ENCODE measurements around the gene ZFY.
A peak's percentile ranks its signal among the peaks of the same experiment; 100 is the strongest.

Gene ZFY

GRCh38 chrY:2934861-2935715, at the start of gene ZFY:
Gene ZFY, plus strand, starts transcription at chrY:2935381. Its CDS starts 18,556 bp downstream, at chrY:2953937.
- H3K4me3 ChIP-seq (ENCODE audit: low read depth, low read length) = peak within 1 kb of the TSS; percentile 64
- DNase-seq (ENCODE audit: low read depth) = peak; percentile 16

- DNase-seq (ENCODE audit: low read depth) = no peak
- H3K4me3 ChIP-seq (ENCODE audit: low read depth, low read length) = no peak overlapping the region
These were observed 49.3 kb upstream of the ZFY start for GRCh38 chrY:2885880-2886279.

- no peak for DNase-seq (ENCODE audit: low read depth)
- no peak overlapping the region for H3K4me3 ChIP-seq (ENCODE audit: low read depth, low read length)
These were observed 47.8 kb upstream of the ZFY start for GRCh38 chrY:2887386-2887785.

- H3K4me3 ChIP-seq (ENCODE audit: low read depth, low read length) = no peak overlapping the region
- no peak for DNase-seq (ENCODE audit: low read depth)
These were observed 47.2 kb upstream of the ZFY start for GRCh38 chrY:2887955-2888354.

GRCh38 chrY:2893471-2893870, 41.7 kb upstream of the ZFY start:
- no peak for DNase-seq (ENCODE audit: low read depth)
- no peak overlapping the region for H3K4me3 ChIP-seq (ENCODE audit: low read depth, low read length)

- DNase-seq (ENCODE audit: low read depth) = no peak
These were observed 39.1 kb upstream of the ZFY start for GRCh38 chrY:2896050-2896449.

GRCh38 chrY:2907356-2907755, 27.8 kb upstream of the ZFY start:
- no peak for DNase-seq (ENCODE audit: low read depth)

More at GRCh38 chrY:2896050-2896449, 39.1 kb upstream of the ZFY start:
- no peak overlapping the region for H3K4me3 ChIP-seq (ENCODE audit: low read depth, low read length)

GRCh38 chrY:2913066-2913815, 21.9 kb upstream of the ZFY start:
- peak; percentile 12 for DNase-seq (ENCODE audit: low read depth)
- no peak overlapping the region for H3K4me3 ChIP-seq (ENCODE audit: low read depth, low read length)

More at GRCh38 chrY:2907356-2907755, 27.8 kb upstream of the ZFY start:
- no peak overlapping the region for H3K4me3 ChIP-seq (ENCODE audit: low read depth, low read length)

GRCh38 chrY:2934078-2934477, 1.1 kb upstream of the ZFY start:
- no peak for DNase-seq (ENCODE audit: low read depth)
- peak overlapping the region; percentile 64 for H3K4me3 ChIP-seq (ENCODE audit: low read depth, low read length)

- peak; percentile 67 for DNase-seq (ENCODE audit: low read depth)
- H3K4me3 ChIP-seq (ENCODE audit: low read depth, low read length) = peak overlapping the region; percentile 64
These were observed 695 bp downstream of the ZFY start for GRCh38 chrY:2935716-2936435.

GRCh38 chrY:2936436-2936750, 1.2 kb downstream of the ZFY start:
- peak overlapping the region; percentile 64 for H3K4me3 ChIP-seq (ENCODE audit: low read depth, low read length)
- DNase-seq (ENCODE audit: low read depth) = no peak

GRCh38 chrY:2937149-2937548, 2.0 kb downstream of the ZFY start:
- H3K4me3 ChIP-seq (ENCODE audit: low read depth, low read length) = peak overlapping the region; percentile 64
- no peak for DNase-seq (ENCODE audit: low read depth)

GRCh38 chrY:2949590-2950252, 14.5 kb downstream of the ZFY start:
- no peak overlapping the region for H3K4me3 ChIP-seq (ENCODE audit: low read depth, low read length)
- DNase-seq (ENCODE audit: low read depth) = no peak

- DNase-seq (ENCODE audit: low read depth) = no peak
- H3K4me3 ChIP-seq (ENCODE audit: low read depth, low read length) = no peak overlapping the region
These were observed 15.5 kb downstream of the ZFY start for GRCh38 chrY:2950655-2951054.

GRCh38 chrY:2952912-2953311, 17.7 kb downstream of the ZFY start:
- H3K4me3 ChIP-seq (ENCODE audit: low read depth, low read length) = no peak overlapping the region
- no peak for DNase-seq (ENCODE audit: low read depth)

GRCh38 chrY:2954735-2955134, 19.6 kb downstream of the ZFY start:
- no peak for DNase-seq (ENCODE audit: low read depth)
- H3K4me3 ChIP-seq (ENCODE audit: low read depth, low read length) = no peak overlapping the region

- no peak overlapping the region for H3K4me3 ChIP-seq (ENCODE audit: low read depth, low read length)
- no peak for DNase-seq (ENCODE audit: low read depth)
These were observed 20.4 kb downstream of the ZFY start for GRCh38 chrY:2955561-2955960.

GRCh38 chrY:2962061-2962460, 26.9 kb downstream of the ZFY start:
- no peak for DNase-seq (ENCODE audit: low read depth)
- H3K4me3 ChIP-seq (ENCODE audit: low read depth, low read length) = no peak overlapping the region

GRCh38 chrY:2964814-2965213, 29.6 kb downstream of the ZFY start:
- no peak overlapping the region for H3K4me3 ChIP-seq (ENCODE audit: low read depth, low read length)

GRCh38 chrY:2965629-2966028, 30.4 kb downstream of the ZFY start:
- no peak for DNase-seq (ENCODE audit: low read depth)
- H3K4me3 ChIP-seq (ENCODE audit: low read depth, low read length) = no peak overlapping the region

More at GRCh38 chrY:2964814-2965213, 29.6 kb downstream of the ZFY start:
- DNase-seq (ENCODE audit: low read depth) = no peak
